Left lung (tissue), 10 donors: Measurements from ENCODE around the gene NUDT1. TPM values are rescaled to one million over a fixed set of nuclear protein-coding genes. Genes with fewer than 3 reads are reported as not detected.

Source experiments
- ATAC-seq: fragments of 200-7000 bp; cut with Tn5 transposase; one replicate; pipeline ENCODE4 v1.9.1; 2020; ENCODE audit warnings: moderate library complexity
- DNase-seq, 4 donors: peaks; one replicate each; pipeline ENCODE4 v3.0.0-alpha.2; 2013 to 2020
- H3K27ac ChIP-seq, 2 donors: fragments of 200-600 bp; sonication (generic) in 1 of 2; one replicate each; pipeline versions ENCODE4 v1.5.0 to v1.8.0; 2020 to 2021
- H3K27me3 ChIP-seq, 2 donors: fragments of 200-600 bp; sonication (generic) in 1 of 2; one replicate each; pipeline versions ENCODE4 v1.5.0 to v1.8.0; 2020 to 2021
- H3K36me3 ChIP-seq, 2 donors: fragments of 200-600 bp; sonication (generic) in 1 of 2; one replicate each; pipeline versions ENCODE4 v1.5.0 to v1.8.0; 2020 to 2021
- H3K4me1 ChIP-seq, 2 donors: fragments of 200-600 bp; one replicate each; pipeline ENCODE4 v1.8.0; 2021
- H3K4me3 ChIP-seq, 2 donors: fragments of 200-600 bp; sonication (generic) in 1 of 2; one replicate each; pipeline versions ENCODE4 v1.5.0 to v1.8.0; 2020 to 2021; ENCODE audit warnings: mild to moderate bottlenecking in 1 of 2
- H3K9me3 ChIP-seq, 2 donors: fragments of 200-600 bp; sonication (generic) in 1 of 2; one replicate each; pipeline versions ENCODE4 v1.5.0 to v1.8.0; 2020 to 2021
- intact Hi-C, 2 donors: fragments of 100-400 bp; cut with DNase I; formaldehyde crosslinking; loops; one replicate each; pipeline versions ENCODE4 v1.11.2 to v1.14.2; 2022
- polyA plus RNA-seq, 6 donors: library from polyadenylated mRNA; unstranded; fragments of 120-200 nt; gene quantifications; one replicate each; pipeline ENCODE4 v1.2.1, GENCODE V29; 2013; ENCODE audit not compliant: insufficient read length in 6 of 6
- total RNA-seq, 2 donors: library from RNA; stranded (reverse); fragmentation: NEBNext Ultra II Directional; extraction: Animal tissue kit (Norgen Biotek cat#: 25700); gene quantifications; one replicate each; pipeline ENCODE4 v1.2.1, GENCODE V29; 2021
- TF ChIP-seq, protein P1 (sequence below), 2 donors: fragments of 200-600 bp; sonication (generic) in 1 of 2; IDR thresholded peaks; one replicate each; pipeline versions ENCODE4 v1.5.0 to v1.8.0; 2021; ENCODE audit warnings: antibody characterized with exemption in 2 of 2
- donor health status: DM: no; HTN: yes; CAD: no.
- donor health status: DM: no; HTN: no; CAD: no.

Gene NUDT1
- total and polyA plus RNA-seq, 8 donors: 13.1 to 26.3 (median 19.7) TPM

DNA sequence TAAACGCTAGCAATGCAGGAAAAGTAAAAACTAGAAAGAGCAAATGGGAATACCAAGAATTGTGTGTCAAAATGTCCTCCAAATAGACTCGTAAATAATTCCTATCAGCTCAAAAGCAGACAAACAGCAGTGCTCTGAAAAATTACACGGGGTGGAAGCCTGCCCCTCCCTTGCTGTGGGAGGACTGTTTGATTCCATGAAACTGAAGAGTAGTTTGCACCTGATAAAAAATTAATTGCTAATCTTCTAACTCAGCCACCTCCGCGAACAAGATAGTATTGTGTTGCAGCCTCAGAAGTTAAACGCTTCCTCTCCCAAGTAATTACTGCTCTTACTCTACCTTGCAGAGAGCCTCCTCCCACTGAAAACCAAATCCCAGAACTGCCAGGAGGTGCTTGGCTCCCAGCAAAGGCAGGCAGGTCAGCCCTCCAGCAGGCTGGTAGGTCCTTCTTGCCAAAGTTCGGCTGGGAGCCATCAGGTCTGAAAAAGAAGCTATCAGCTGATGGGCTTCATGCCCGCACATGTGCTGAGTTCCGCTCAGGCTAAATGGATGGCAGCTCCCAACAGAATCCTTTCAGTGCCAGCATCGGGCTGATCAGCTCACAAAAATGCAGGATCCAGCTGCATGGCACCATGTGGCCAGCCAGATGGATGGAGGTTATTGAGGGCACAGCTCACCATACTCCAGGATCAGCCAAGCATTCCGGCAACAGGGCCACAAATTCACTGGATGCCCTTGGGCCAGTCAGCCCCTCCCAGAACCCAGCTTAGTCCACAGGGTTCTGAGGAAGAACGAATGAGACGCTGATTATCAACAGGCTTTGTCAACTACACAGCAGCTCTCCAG lies 46.4 kb upstream of the NUDT1 start:
- H3K9me3 ChIP-seq: peaks cover 0 to 11% of the 10 kb centered on the region in 2 donors
- H3K27me3 ChIP-seq: no peaks in the 10 kb centered on the region
- H3K27ac ChIP-seq: no peak overlapping the region
- TF ChIP-seq, protein P1, sequence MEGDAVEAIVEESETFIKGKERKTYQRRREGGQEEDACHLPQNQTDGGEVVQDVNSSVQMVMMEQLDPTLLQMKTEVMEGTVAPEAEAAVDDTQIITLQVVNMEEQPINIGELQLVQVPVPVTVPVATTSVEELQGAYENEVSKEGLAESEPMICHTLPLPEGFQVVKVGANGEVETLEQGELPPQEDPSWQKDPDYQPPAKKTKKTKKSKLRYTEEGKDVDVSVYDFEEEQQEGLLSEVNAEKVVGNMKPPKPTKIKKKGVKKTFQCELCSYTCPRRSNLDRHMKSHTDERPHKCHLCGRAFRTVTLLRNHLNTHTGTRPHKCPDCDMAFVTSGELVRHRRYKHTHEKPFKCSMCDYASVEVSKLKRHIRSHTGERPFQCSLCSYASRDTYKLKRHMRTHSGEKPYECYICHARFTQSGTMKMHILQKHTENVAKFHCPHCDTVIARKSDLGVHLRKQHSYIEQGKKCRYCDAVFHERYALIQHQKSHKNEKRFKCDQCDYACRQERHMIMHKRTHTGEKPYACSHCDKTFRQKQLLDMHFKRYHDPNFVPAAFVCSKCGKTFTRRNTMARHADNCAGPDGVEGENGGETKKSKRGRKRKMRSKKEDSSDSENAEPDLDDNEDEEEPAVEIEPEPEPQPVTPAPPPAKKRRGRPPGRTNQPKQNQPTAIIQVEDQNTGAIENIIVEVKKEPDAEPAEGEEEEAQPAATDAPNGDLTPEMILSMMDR (IDR thresholded peaks at IDR 0.05): no peak
- H3K4me1 ChIP-seq: peaks cover 0 to 3% of the 10 kb centered on the region in 2 donors
- no peak overlapping the region for H3K4me3 ChIP-seq
- no peak for ATAC-seq
- no peak for DNase-seq
- peaks cover 0 to 55% of the 10 kb centered on the region in 2 donors for H3K36me3 ChIP-seq
- intact Hi-C loops: no loop called here

DNA sequence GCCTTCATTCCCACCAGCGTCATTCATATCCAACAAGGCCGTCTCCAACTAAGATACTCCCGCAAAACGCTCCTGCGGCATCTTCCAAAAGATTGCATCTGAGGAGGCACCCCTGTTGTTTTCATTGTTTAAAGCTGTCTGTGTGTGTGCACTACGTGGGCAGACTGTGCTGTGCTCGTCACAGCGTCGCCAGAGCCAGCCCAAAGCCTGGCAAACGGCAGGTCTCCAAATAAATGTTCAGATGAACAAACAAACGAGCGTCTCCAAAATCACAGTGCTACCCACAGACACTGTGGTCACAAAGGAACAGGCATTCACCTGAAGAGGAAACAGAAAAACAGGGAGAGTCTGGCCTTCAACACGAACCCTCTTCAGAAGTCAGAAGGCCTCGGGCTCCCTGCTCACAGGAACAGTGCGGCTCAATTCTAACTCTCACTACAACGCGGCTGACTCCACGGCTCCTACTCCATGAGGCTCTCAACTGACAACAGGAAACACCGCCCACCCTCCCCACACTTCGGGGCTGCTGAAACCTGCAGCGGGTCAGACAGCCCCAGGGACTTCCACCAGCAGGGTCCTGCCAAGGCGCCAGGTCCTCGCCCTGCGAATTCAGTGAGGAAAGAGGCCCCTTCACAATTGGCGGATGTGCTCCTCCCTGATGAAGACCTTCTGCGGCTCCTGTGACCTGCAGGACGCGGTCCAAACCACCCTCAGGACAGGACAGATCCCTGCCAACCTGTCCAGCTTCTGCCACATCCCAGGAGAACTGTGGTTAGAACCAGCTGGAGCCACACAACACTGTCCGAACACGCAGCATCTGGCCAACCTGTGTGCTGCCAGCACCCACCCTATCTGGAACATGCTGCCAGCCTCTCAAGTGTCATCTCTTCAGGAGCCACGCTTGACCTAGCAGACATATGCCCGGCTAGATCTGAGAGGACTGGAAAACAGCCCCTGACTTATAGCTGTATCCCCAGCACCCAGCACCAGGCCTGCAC lies 45.3 kb upstream of the NUDT1 start:
- Histone ChIP-seq H3K9me3 (peaks cover 0 to 11% of the 10 kb centered on the region in 2 donors), H3K27ac (no peak overlapping the region), H3K4me1 (peaks cover 0 to 3% of the 10 kb centered on the region in 2 donors), H3K36me3 (peaks cover 0 to 63% of the 10 kb centered on the region in 2 donors), H3K4me3 (no peak overlapping the region), H3K27me3 (no peaks in the 10 kb centered on the region)
- TF ChIP-seq, protein P1 (IDR thresholded peaks at IDR 0.05): no peak
- intact Hi-C loops: no loop called here
- ATAC-seq (no peak), DNase-seq (no peak)

DNA sequence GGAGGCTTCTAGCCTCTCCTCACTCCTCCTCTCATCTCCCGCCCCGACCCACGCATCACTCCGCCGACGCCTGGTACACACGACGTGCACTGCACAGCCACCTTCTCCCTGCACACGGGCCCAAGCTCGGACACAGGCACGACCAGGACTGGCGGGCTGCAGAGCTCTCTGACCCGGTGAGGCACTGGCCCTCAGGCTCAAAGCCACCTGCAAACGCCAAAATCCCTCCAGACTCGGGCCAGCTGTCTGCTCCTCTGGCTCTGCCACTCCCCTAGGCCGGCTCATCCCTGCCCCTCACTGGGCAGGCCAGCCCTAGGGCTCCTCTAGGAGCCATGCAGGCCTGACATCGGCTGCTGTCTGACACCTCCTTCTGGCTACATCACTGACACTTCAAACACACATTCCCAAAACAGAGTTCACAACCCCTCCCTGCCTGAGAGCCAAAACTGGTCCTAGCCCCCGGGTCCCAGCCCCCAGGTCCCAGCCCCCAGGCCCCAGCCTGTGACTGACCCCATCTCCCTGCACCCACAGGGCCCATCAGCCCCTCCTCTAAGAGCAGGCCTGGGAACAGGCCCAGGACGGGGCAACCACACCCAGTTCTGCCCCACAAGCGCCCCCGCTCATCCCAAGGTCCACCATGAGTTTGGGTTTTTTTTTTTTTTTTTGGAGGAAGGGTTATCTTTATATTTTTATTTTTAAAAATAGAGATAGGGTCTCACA lies 44.4 kb upstream of the NUDT1 start:
- H3K36me3 ChIP-seq: peaks cover 0 to 72% of the 10 kb centered on the region in 2 donors
- peaks cover 0 to 3% of the 10 kb centered on the region in 2 donors for H3K4me1 ChIP-seq
- H3K27ac ChIP-seq: no peak overlapping the region
- no peak for ATAC-seq
- no peak for DNase-seq
- H3K9me3 ChIP-seq: peaks cover 0 to 11% of the 10 kb centered on the region in 2 donors
- TF ChIP-seq, protein P1 (IDR thresholded peaks at IDR 0.05): no peak
- H3K4me3 ChIP-seq: no peak overlapping the region
- H3K27me3 ChIP-seq: no peaks in the 10 kb centered on the region
- intact Hi-C loops: no loop called here

DNA sequence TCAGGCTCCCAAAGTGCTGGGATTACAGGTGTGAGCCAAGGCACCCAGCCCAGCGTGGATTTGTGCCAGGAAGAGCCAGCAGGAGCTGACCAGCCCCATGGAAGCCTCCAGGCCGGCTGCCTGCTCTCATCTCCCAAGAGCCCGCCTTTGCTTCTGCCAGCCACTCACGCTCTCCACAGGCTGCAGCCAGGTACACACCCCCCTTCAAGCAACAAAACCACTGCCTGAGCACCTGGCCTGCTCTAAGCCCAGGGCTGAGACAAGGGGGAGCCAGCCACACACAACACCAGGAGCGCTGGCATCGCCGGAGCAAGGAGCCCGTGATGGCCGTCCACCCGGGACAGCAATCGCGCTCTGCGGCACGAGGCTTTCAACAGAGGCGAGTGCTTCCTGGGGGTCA lies 43.8 kb upstream of the NUDT1 start:
- H3K27ac ChIP-seq: no peak overlapping the region
- H3K36me3 ChIP-seq: peaks cover 0 to 69% of the 10 kb centered on the region in 2 donors
- TF ChIP-seq, protein P1 (IDR thresholded peaks at IDR 0.05): no peak
- H3K4me1 ChIP-seq: peaks cover 0 to 3% of the 10 kb centered on the region in 2 donors
- no peaks in the 10 kb centered on the region for H3K27me3 ChIP-seq
- DNase-seq: peak in 2 of 4 donors; percentile 85 to 86
- H3K9me3 ChIP-seq: peaks cover 0 to 11% of the 10 kb centered on the region in 2 donors
- intact Hi-C loops: no loop called here
- no peak overlapping the region for H3K4me3 ChIP-seq
- peak; percentile 96 for ATAC-seq
